ENCODE data around the gene ATXN2L. TPM values are rescaled to one million over a fixed set of nuclear protein-coding genes. Genes with fewer than 3 reads are reported as not detected.

The ATXN2L gene
- total RNA-seq, 2 experiments from 2014 or later, result 109 to 451 TPM

- POLR2A ChIA-PET, result no interaction called here
- H2AFZ ChIP-seq (ENCODE audit: low read length), result no peak overlapping the region
- BruUV-seq (replicated peaks), result no TSS peak
- no peak overlapping the region for H3K4me2 ChIP-seq (ENCODE audit: low read length)
- no peaks in the 10 kb centered on the region for H4K20me1 ChIP-seq (ENCODE audit: insufficient read depth, low read length)
- intact Hi-C loops (cut with micrococcal nuclease; ENCODE audit: unreplicated experiment), result no loop called here
- no peak overlapping the region for H3K4me3 ChIP-seq (ENCODE audit: low read depth, low read length, poor library complexity, severe bottlenecking)
- no peaks in the 10 kb centered on the region for H3K9me2 ChIP-seq (ENCODE audit: insufficient read depth, low read length)
- H3K4me1 ChIP-seq (ENCODE audit: insufficient read depth, low read length, poor library complexity, severe bottlenecking), result peaks cover 18% of the 10 kb centered on the region
- no peaks in the 10 kb centered on the region for H3K36me3 ChIP-seq (ENCODE audit: insufficient read depth, low read length)
- peaks cover 6% of the 10 kb centered on the region; the same call in 1 of the 2 replicates for H3K79me2 ChIP-seq (ENCODE audit: insufficient read depth, low read depth, low read length)
- DNase-seq (ENCODE audit: low spot score), result no peak
- CTCF ChIA-PET (ENCODE audit: unreplicated experiment), result no interaction called here
- no peak overlapping the region for H3K27ac ChIP-seq (ENCODE audit: low read depth, low read length, poor library complexity, severe bottlenecking)
- H3K9me3 ChIP-seq (ENCODE audit: low read length), result no peaks in the 10 kb centered on the region
- TF ChIP-seq EZH2phosphoT487 (IDR thresholded peaks at IDR 0.05; ENCODE audit: borderline replicate concordance, low read depth, low read length), result no peak
- TF ChIP-seq CTCF (conservative IDR thresholded peaks at IDR 0.05; ENCODE audit: low read length), result no peak
Observed at GRCh38 chr16:28882551-28883160, 59.9 kb downstream of the ATXN2L start.

GRCh38 chr16:28883221-28883996, 60.6 kb downstream of the ATXN2L start:
- H4K20me1 ChIP-seq (ENCODE audit: insufficient read depth, low read length), result no peaks in the 10 kb centered on the region
- no peaks in the 10 kb centered on the region for H3K9me3 ChIP-seq (ENCODE audit: low read length)
- no TSS peak for BruUV-seq (replicated peaks)
- H3K79me2 ChIP-seq (ENCODE audit: insufficient read depth, low read depth, low read length), result peaks cover 6% of the 10 kb centered on the region; the same call in 1 of the 2 replicates
- CTCF ChIA-PET (ENCODE audit: unreplicated experiment), result no interaction called here
- H3K4me1 ChIP-seq (ENCODE audit: insufficient read depth, low read length, poor library complexity, severe bottlenecking), result peaks cover 11% of the 10 kb centered on the region
- no peaks in the 10 kb centered on the region for H3K36me3 ChIP-seq (ENCODE audit: insufficient read depth, low read length)
- H3K4me2 ChIP-seq (ENCODE audit: low read length), result no peak overlapping the region
- H3K4me3 ChIP-seq (ENCODE audit: low read depth, low read length, poor library complexity, severe bottlenecking), result no peak overlapping the region
- H2AFZ ChIP-seq (ENCODE audit: low read length), result no peak overlapping the region
- intact Hi-C loops (cut with micrococcal nuclease; ENCODE audit: unreplicated experiment), result no loop called here
- no peak for DNase-seq (ENCODE audit: low spot score)
- H3K9me2 ChIP-seq (ENCODE audit: insufficient read depth, low read length), result no peaks in the 10 kb centered on the region
- TF ChIP-seq EZH2phosphoT487 (IDR thresholded peaks at IDR 0.05; ENCODE audit: borderline replicate concordance, low read depth, low read length) (no peak), CTCF (conservative IDR thresholded peaks at IDR 0.05; ENCODE audit: low read length) (no peak)
- H3K27ac ChIP-seq (ENCODE audit: low read depth, low read length, poor library complexity, severe bottlenecking), result no peak overlapping the region
- POLR2A ChIA-PET, result no interaction called here

- H3K4me2 ChIP-seq (ENCODE audit: low read length), result no peak overlapping the region
- H3K9me3 ChIP-seq (ENCODE audit: low read length), result no peaks in the 10 kb centered on the region
- H3K79me2 ChIP-seq (ENCODE audit: insufficient read depth, low read depth, low read length), result peaks cover 2% of the 10 kb centered on the region; the same call in 1 of the 2 replicates
- no peaks in the 10 kb centered on the region for H3K36me3 ChIP-seq (ENCODE audit: insufficient read depth, low read length)
- intact Hi-C loops (cut with micrococcal nuclease; ENCODE audit: unreplicated experiment), result no loop called here
- H3K27ac ChIP-seq (ENCODE audit: low read depth, low read length, poor library complexity, severe bottlenecking), result no peak overlapping the region
- ChIA-PET POLR2A (no interaction called here), CTCF (ENCODE audit: unreplicated experiment) (interaction anchor here (0.5 kb wide), 1 partner anchor 39 kb away, joined by 4 read pairs; no protein-coding TSS in a partner anchor)
- DNase-seq (ENCODE audit: low spot score), result no peak
- H4K20me1 ChIP-seq (ENCODE audit: insufficient read depth, low read length), result no peaks in the 10 kb centered on the region
- no TSS peak for BruUV-seq (replicated peaks)
- no peak overlapping the region for H3K4me3 ChIP-seq (ENCODE audit: low read depth, low read length, poor library complexity, severe bottlenecking)
- peaks cover 6% of the 10 kb centered on the region for H3K4me1 ChIP-seq (ENCODE audit: insufficient read depth, low read length, poor library complexity, severe bottlenecking)
- no peaks in the 10 kb centered on the region for H3K9me2 ChIP-seq (ENCODE audit: insufficient read depth, low read length)
- H2AFZ ChIP-seq (ENCODE audit: low read length), result no peak overlapping the region
- TF ChIP-seq EZH2phosphoT487 (IDR thresholded peaks at IDR 0.05; ENCODE audit: borderline replicate concordance, low read depth, low read length) (no peak), CTCF (conservative IDR thresholded peaks at IDR 0.05; ENCODE audit: low read length) (no peak)
Observed at GRCh38 chr16:28884045-28884444, 61.2 kb downstream of the ATXN2L start.
